GM23338 (cell line): ENCODE data around the gene KCNN3. TPM values are rescaled to one million over a fixed set of nuclear protein-coding genes. Genes with fewer than 3 reads are reported as not detected.

ENCODE experiments used
- ATAC-seq: fragments of 200-7000 bp; cut with Tn5 transposase; 3 replicates; pipeline ENCODE4 v1.9.1; 2020
- DNase-seq: peaks from one replicate; pipeline ENCODE4 v3.0.0-alpha.2; 2015; ENCODE audit warnings: low spot score
- H2AFZ ChIP-seq: fragments of 200-600 bp; sonication (generic); 2 replicates; pipeline ENCODE4 v1.8.0; 2016; ENCODE audit warnings: antibody characterized with exemption, mild to moderate bottlenecking, moderate library complexity
- H3F3A ChIP-seq: fragments of 200-600 bp; sonication (generic); replicated peaks from 2 replicates; pipeline ENCODE4 v1.8.0; 2017; ENCODE audit warnings: antibody characterized with exemption, mixed run types, low read depth
- H3K27ac ChIP-seq: fragments of 200-600 bp; sonication (generic); 2 replicates; pipeline ENCODE4 v1.6.1; 2016; ENCODE audit warnings: low read depth
- H3K27me3 ChIP-seq: fragments of 200-600 bp; sonication (generic); 2 replicates; pipeline ENCODE4 v1.8.0; 2016; ENCODE audit warnings: mild to moderate bottlenecking, mixed run types, moderate library complexity; ENCODE audit not compliant: insufficient read depth
- H3K36me3 ChIP-seq: fragments of 200-600 bp; sonication (generic); 2 replicates; pipeline ENCODE4 v1.8.0; 2016; ENCODE audit warnings: mild to moderate bottlenecking; ENCODE audit not compliant: insufficient read depth
- H3K4me1 ChIP-seq: fragments of 200-600 bp; sonication (generic); 2 replicates; pipeline ENCODE4 v1.8.0; 2016; ENCODE audit warnings: mild to moderate bottlenecking, moderate library complexity; ENCODE audit not compliant: insufficient read depth
- H3K4me2 ChIP-seq: fragments of 200-600 bp; sonication (generic); 2 replicates; pipeline ENCODE4 v1.7.1; 2017; ENCODE audit warnings: mixed run types
- H3K4me3 ChIP-seq: fragments of 200-600 bp; sonication (generic); 2 replicates; pipeline ENCODE4 v1.6.1; 2016; ENCODE audit warnings: mixed run types
- H3K79me2 ChIP-seq: fragments of 200-600 bp; sonication (generic); replicated peaks from 2 replicates; pipeline ENCODE4 v1.8.0; 2017; ENCODE audit warnings: mild to moderate bottlenecking; ENCODE audit not compliant: insufficient read depth
- H3K9me2 ChIP-seq: fragments of 200-600 bp; sonication (generic); 2 replicates; pipeline ENCODE4 v1.8.0; 2017; ENCODE audit not compliant: insufficient read depth
- H4K20me1 ChIP-seq: fragments of 200-600 bp; sonication (generic); replicated peaks from 2 replicates; pipeline ENCODE4 v1.8.0; 2017; ENCODE audit warnings: mild to moderate bottlenecking; ENCODE audit not compliant: insufficient read depth
- H3K27ac Mint-ChIP-seq: 2 replicates; pipeline ENCODE4 v1.8.0; 2020; ENCODE audit warnings: inconsistent platforms, mild to moderate bottlenecking, moderate library complexity, mixed read lengths
- H3K27me3 Mint-ChIP-seq: 3 replicates; pipeline ENCODE4 v1.8.0; 2022; ENCODE audit warnings: low read depth, mild to moderate bottlenecking, moderate library complexity, mixed read lengths, inconsistent platforms; ENCODE audit not compliant: insufficient read depth, poor library complexity
- H3K36me3 Mint-ChIP-seq: 3 replicates; pipeline ENCODE4 v1.8.0; 2021; ENCODE audit warnings: low read depth, mild to moderate bottlenecking, inconsistent platforms, moderate library complexity, mixed read lengths
- H3K4me1 Mint-ChIP-seq: 3 replicates; pipeline ENCODE4 v1.8.0; 2020; ENCODE audit warnings: mild to moderate bottlenecking, inconsistent platforms, mixed read lengths
- H3K4me3 Mint-ChIP-seq: 3 replicates; pipeline ENCODE4 v1.8.0; 2021; ENCODE audit warnings: moderate library complexity, mild to moderate bottlenecking, inconsistent platforms, mixed read lengths
- H3K9me3 Mint-ChIP-seq: 3 replicates; pipeline ENCODE4 v1.8.0; 2020; ENCODE audit warnings: moderate library complexity, mild to moderate bottlenecking, inconsistent platforms, mixed read lengths
- CREB1 ChIP-seq: fragments of 250-450 bp; sonication (Bioruptor Pico); IDR thresholded peaks from 2 replicates; pipeline ENCODE4 v1.5.0; 2020; ENCODE audit warnings: low read depth, mild to moderate bottlenecking, moderate library complexity
- CTCF ChIP-seq, 2 experiments: fragments of 200-600 bp in 1 of 2; sonication (generic) in 1 of 2; conservative IDR thresholded peaks; 2 replicates each; pipeline versions ENCODE4 v1.5.1 to v1.6.1; 2016 to 2017; ENCODE audit warnings: antibody characterized with exemption in 2 of 2, low read depth in 2 of 2, mild to moderate bottlenecking in 2 of 2, moderate library complexity in 1 of 2
- EZH2 ChIP-seq: fragments of 200-600 bp; sonication (generic); IDR thresholded peaks from one replicate; pipeline ENCODE4 v1.8.0; 2017; ENCODE audit warnings: antibody characterized with exemption, mild to moderate bottlenecking, low read depth; ENCODE audit not compliant: unreplicated experiment
- EZH2phosphoT487 ChIP-seq: fragments of 200-600 bp; sonication (generic); IDR thresholded peaks from one replicate; pipeline ENCODE4 v1.8.1; 2018; ENCODE audit warnings: antibody characterized with exemption; ENCODE audit not compliant: unreplicated experiment
- JUNB ChIP-seq: IDR thresholded peaks from one replicate; pipeline ENCODE4 v1.6.1; 2016; ENCODE audit warnings: antibody characterized with exemption; ENCODE audit not compliant: unreplicated experiment
- NANOG ChIP-seq: IDR thresholded peaks from 2 replicates; pipeline ENCODE4 v1.6.1; 2016; ENCODE audit warnings: antibody characterized with exemption, borderline replicate concordance
- POLR2AphosphoS5 ChIP-seq: IDR thresholded peaks from 2 replicates; pipeline ENCODE4 v1.6.1; 2016; ENCODE audit warnings: antibody characterized with exemption, low read depth
- STAT1 ChIP-seq: IDR thresholded peaks from one replicate; pipeline ENCODE4 v1.6.1; 2016; ENCODE audit warnings: antibody characterized with exemption; ENCODE audit not compliant: unreplicated experiment
- ZNF114 ChIP-seq: fragments of 250-450 bp; sonication (Bioruptor Pico); IDR thresholded peaks from 2 replicates; pipeline ENCODE4 v1.5.0; 2020; ENCODE audit warnings: mild to moderate bottlenecking, moderate library complexity
- ZNF331 ChIP-seq: fragments of 250-450 bp; sonication (Bioruptor Pico); IDR thresholded peaks from 2 replicates; pipeline ENCODE4 v1.5.0; 2020; ENCODE audit warnings: low read depth, mild to moderate bottlenecking, moderate library complexity
- polyA plus RNA-seq: library from polyadenylated mRNA; unstranded; fragments of >200 nt; fragmentation: Nextera tagmentation; extraction: Ambion mirVana; gene quantifications from 2 replicates; pipeline ENCODE4 v1.2.1, GENCODE V29; 2016
- total RNA-seq: library from RNA; depleted of rRNA; stranded (reverse); fragments of >200 nt; shearing (Covaris generic); gene quantifications from 2 replicates; pipeline ENCODE4 v1.2.3, GENCODE V29; 2014
- TF ChIP-seq, protein P1 (sequence below): IDR thresholded peaks from one replicate; pipeline ENCODE4 v1.6.1; 2018; ENCODE audit warnings: antibody characterized with exemption; ENCODE audit not compliant: unreplicated experiment
- TF ChIP-seq, protein P2 (sequence below): fragments of 250-450 bp; sonication (Bioruptor Pico); IDR thresholded peaks from 2 replicates; pipeline ENCODE4 v1.5.0; 2020; ENCODE audit warnings: mild to moderate bottlenecking, moderate library complexity
- TF ChIP-seq, protein P3 (sequence below): IDR thresholded peaks from 2 replicates; pipeline ENCODE4 v1.6.1; 2016; ENCODE audit warnings: antibody characterized with exemption

The KCNN3 gene
- total and polyA plus RNA-seq, 2 experiments from 2014 or later = 1.9 to 3.0 TPM

GRCh38 chr1:154741327-154741726 is 128.8 kb downstream of the KCNN3 start:
- 0 out of 2 replicates have a peak overlapping the region, but pooled peaks have one; percentile 73 for H2AFZ ChIP-seq
- peaks cover 3% of the 10 kb centered on the region; the same call in 1 of the 2 replicates for H3K9me2 ChIP-seq
- H3K36me3 ChIP-seq = no peaks in the 10 kb centered on the region
- H3K27ac ChIP-seq = no peak overlapping the region
- H3F3A ChIP-seq = no peaks in the 10 kb centered on the region
- no peak overlapping the region for H3K4me3 ChIP-seq
- DNase-seq (no peak), ATAC-seq (no peak)
- no peak overlapping the region for H3K4me2 ChIP-seq
- TF ChIP-seq ZNF331 (CRISPR knock-in tag) (no peak), JUNB (no peak), EZH2 (no peak), POLR2AphosphoS5 (no peak), CTCF (conservative IDR thresholded peaks at IDR 0.05; ENCODE audit: low read depth in 2 of 2) (no peak), NANOG (no peak), ZNF114 (no peak), CREB1 (CRISPR knock-in tag) (no peak), STAT1 (no peak), EZH2phosphoT487 (no peak)
- TF ChIP-seq, protein P1, sequence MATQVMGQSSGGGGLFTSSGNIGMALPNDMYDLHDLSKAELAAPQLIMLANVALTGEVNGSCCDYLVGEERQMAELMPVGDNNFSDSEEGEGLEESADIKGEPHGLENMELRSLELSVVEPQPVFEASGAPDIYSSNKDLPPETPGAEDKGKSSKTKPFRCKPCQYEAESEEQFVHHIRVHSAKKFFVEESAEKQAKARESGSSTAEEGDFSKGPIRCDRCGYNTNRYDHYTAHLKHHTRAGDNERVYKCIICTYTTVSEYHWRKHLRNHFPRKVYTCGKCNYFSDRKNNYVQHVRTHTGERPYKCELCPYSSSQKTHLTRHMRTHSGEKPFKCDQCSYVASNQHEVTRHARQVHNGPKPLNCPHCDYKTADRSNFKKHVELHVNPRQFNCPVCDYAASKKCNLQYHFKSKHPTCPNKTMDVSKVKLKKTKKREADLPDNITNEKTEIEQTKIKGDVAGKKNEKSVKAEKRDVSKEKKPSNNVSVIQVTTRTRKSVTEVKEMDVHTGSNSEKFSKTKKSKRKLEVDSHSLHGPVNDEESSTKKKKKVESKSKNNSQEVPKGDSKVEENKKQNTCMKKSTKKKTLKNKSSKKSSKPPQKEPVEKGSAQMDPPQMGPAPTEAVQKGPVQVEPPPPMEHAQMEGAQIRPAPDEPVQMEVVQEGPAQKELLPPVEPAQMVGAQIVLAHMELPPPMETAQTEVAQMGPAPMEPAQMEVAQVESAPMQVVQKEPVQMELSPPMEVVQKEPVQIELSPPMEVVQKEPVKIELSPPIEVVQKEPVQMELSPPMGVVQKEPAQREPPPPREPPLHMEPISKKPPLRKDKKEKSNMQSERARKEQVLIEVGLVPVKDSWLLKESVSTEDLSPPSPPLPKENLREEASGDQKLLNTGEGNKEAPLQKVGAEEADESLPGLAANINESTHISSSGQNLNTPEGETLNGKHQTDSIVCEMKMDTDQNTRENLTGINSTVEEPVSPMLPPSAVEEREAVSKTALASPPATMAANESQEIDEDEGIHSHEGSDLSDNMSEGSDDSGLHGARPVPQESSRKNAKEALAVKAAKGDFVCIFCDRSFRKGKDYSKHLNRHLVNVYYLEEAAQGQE = no peak
- TF ChIP-seq, protein P2, sequence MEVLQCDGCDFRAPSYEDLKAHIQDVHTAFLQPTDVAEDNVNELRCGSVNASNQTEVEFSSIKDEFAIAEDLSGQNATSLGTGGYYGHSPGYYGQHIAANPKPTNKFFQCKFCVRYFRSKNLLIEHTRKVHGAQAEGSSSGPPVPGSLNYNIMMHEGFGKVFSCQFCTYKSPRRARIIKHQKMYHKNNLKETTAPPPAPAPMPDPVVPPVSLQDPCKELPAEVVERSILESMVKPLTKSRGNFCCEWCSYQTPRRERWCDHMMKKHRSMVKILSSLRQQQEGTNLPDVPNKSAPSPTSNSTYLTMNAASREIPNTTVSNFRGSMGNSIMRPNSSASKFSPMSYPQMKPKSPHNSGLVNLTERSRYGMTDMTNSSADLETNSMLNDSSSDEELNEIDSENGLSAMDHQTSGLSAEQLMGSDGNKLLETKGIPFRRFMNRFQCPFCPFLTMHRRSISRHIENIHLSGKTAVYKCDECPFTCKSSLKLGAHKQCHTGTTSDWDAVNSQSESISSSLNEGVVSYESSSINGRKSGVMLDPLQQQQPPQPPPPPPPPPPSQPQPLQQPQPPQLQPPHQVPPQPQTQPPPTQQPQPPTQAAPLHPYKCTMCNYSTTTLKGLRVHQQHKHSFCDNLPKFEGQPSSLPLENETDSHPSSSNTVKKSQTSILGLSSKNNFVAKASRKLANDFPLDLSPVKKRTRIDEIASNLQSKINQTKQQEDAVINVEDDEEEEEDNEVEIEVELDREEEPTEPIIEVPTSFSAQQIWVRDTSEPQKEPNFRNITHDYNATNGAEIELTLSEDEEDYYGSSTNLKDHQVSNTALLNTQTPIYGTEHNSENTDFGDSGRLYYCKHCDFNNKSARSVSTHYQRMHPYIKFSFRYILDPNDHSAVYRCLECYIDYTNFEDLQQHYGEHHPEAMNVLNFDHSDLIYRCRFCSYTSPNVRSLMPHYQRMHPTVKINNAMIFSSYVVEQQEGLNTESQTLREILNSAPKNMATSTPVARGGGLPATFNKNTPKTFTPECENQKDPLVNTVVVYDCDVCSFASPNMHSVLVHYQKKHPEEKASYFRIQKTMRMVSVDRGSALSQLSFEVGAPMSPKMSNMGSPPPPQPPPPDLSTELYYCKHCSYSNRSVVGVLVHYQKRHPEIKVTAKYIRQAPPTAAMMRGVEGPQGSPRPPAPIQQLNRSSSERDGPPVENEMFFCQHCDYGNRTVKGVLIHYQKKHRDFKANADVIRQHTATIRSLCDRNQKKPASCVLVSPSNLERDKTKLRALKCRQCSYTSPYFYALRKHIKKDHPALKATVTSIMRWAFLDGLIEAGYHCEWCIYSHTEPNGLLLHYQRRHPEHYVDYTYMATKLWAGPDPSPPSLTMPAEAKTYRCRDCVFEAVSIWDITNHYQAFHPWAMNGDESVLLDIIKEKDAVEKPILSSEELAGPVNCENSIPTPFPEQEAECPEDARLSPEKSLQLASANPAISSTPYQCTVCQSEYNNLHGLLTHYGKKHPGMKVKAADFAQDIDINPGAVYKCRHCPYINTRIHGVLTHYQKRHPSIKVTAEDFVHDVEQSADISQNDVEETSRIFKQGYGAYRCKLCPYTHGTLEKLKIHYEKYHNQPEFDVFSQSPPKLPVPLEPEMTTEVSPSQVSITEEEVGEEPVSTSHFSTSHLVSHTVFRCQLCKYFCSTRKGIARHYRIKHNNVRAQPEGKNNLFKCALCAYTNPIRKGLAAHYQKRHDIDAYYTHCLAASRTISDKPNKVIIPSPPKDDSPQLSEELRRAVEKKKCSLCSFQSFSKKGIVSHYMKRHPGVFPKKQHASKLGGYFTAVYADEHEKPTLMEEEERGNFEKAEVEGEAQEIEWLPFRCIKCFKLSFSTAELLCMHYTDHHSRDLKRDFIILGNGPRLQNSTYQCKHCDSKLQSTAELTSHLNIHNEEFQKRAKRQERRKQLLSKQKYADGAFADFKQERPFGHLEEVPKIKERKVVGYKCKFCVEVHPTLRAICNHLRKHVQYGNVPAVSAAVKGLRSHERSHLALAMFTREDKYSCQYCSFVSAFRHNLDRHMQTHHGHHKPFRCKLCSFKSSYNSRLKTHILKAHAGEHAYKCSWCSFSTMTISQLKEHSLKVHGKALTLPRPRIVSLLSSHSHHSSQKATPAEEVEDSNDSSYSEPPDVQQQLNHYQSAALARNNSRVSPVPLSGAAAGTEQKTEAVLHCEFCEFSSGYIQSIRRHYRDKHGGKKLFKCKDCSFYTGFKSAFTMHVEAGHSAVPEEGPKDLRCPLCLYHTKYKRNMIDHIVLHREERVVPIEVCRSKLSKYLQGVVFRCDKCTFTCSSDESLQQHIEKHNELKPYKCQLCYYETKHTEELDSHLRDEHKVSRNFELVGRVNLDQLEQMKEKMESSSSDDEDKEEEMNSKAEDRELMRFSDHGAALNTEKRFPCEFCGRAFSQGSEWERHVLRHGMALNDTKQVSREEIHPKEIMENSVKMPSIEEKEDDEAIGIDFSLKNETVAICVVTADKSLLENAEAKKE (CRISPR knock-in tag) = no peak
- TF ChIP-seq, protein P3, sequence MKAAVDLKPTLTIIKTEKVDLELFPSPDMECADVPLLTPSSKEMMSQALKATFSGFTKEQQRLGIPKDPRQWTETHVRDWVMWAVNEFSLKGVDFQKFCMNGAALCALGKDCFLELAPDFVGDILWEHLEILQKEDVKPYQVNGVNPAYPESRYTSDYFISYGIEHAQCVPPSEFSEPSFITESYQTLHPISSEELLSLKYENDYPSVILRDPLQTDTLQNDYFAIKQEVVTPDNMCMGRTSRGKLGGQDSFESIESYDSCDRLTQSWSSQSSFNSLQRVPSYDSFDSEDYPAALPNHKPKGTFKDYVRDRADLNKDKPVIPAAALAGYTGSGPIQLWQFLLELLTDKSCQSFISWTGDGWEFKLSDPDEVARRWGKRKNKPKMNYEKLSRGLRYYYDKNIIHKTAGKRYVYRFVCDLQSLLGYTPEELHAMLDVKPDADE = no peak
- Mint-ChIP-seq H3K4me3 (no peak overlapping the region), H3K27ac (no peak overlapping the region), H3K4me1 (peaks cover 30% of the 10 kb centered on the region), H3K27me3 (peaks cover 2% of the 10 kb centered on the region), H3K9me3 (peaks cover 11% of the 10 kb centered on the region; the same call in 2 of the 3 replicates), H3K36me3 (peaks cover 8% of the 10 kb centered on the region; the same call in 2 of the 3 replicates)
- no peaks in the 10 kb centered on the region for H4K20me1 ChIP-seq
- peaks cover 17% of the 10 kb centered on the region for H3K4me1 ChIP-seq
- no peaks in the 10 kb centered on the region for H3K79me2 ChIP-seq
- H3K27me3 ChIP-seq = no peaks in the 10 kb centered on the region
